GM23248 (cell line): ENCODE data around the gene DDI2. TPM values are rescaled to one million over a fixed set of nuclear protein-coding genes. Genes with fewer than 3 reads are reported as not detected.
A peak's percentile ranks its signal among the peaks of the same experiment; 100 is the strongest.
"Not testable (repeated sequence)": the region's sequence is repeated elsewhere in the genome, so short reads cannot be mapped to it uniquely, and the experiment has no call there.

Experiments used
- DNase-seq: peaks from one replicate; pipeline ENCODE4 v3.0.0-alpha.2; 2015
- H2AFZ ChIP-seq: fragments of 200-600 bp; sonication (generic); 2 replicates; pipeline ENCODE4 v1.6.1; 2016; ENCODE audit warnings: antibody characterized with exemption
- H3F3A ChIP-seq: fragments of 200-600 bp; sonication (generic); 2 replicates; pipeline ENCODE4 v1.6.1; 2016; ENCODE audit warnings: mild to moderate bottlenecking, antibody characterized with exemption, mixed run types; ENCODE audit not compliant: insufficient read depth
- H3K27ac ChIP-seq: fragments of 200-600 bp; sonication (generic); 2 replicates; pipeline ENCODE4 v1.5.1; 2016; ENCODE audit warnings: mild to moderate bottlenecking
- H3K27me3 ChIP-seq: fragments of 200-600 bp; sonication (generic); replicated peaks from 2 replicates; pipeline ENCODE4 v1.6.1; 2016; ENCODE audit warnings: mild to moderate bottlenecking; ENCODE audit not compliant: insufficient read depth
- H3K36me3 ChIP-seq: fragments of 200-600 bp; sonication (generic); 2 replicates; pipeline ENCODE4 v1.6.1; 2016; ENCODE audit warnings: low read depth, mild to moderate bottlenecking
- H3K4me1 ChIP-seq: fragments of 200-600 bp; sonication (generic); 2 replicates; pipeline ENCODE4 v1.6.1; 2016; ENCODE audit warnings: mild to moderate bottlenecking; ENCODE audit not compliant: insufficient read depth
- H3K4me2 ChIP-seq: fragments of 200-600 bp; sonication (generic); one replicate; pipeline ENCODE4 v1.6.1; 2016; ENCODE audit warnings: mild to moderate bottlenecking; ENCODE audit not compliant: unreplicated experiment
- H3K4me3 ChIP-seq: fragments of 200-600 bp; sonication (generic); 2 replicates; pipeline ENCODE4 v1.5.1; 2016; ENCODE audit warnings: mild to moderate bottlenecking
- H3K79me2 ChIP-seq: fragments of 200-600 bp; sonication (generic); 2 replicates; pipeline ENCODE4 v1.6.1; 2016; ENCODE audit warnings: mild to moderate bottlenecking; ENCODE audit not compliant: insufficient read depth
- H3K9ac ChIP-seq: fragments of 200-600 bp; sonication (generic); 2 replicates; pipeline ENCODE4 v1.6.1; 2016; ENCODE audit warnings: mild to moderate bottlenecking
- H3K9me2 ChIP-seq: fragments of 200-600 bp; sonication (generic); 2 replicates; pipeline ENCODE4 v1.6.1; 2016; ENCODE audit warnings: mixed run types, mild to moderate bottlenecking, moderate library complexity; ENCODE audit not compliant: insufficient read depth
- H3K9me3 ChIP-seq: fragments of 200-600 bp; sonication (generic); one replicate; pipeline ENCODE4 v1.6.1; 2017; ENCODE audit warnings: low read depth
- H4K20me1 ChIP-seq: fragments of 200-600 bp; sonication (generic); 2 replicates; pipeline ENCODE4 v1.6.0; 2016; ENCODE audit not compliant: insufficient read depth
- EZH2 ChIP-seq: fragments of 200-600 bp; sonication (generic); IDR thresholded peaks from 2 replicates; pipeline ENCODE4 v1.6.1; 2018; ENCODE audit warnings: antibody characterized with exemption, mild to moderate bottlenecking; ENCODE audit not compliant: insufficient read depth, poor library complexity, severe bottlenecking
- EZH2phosphoT487 ChIP-seq: fragments of 200-600 bp; sonication (generic); IDR thresholded peaks from 2 replicates; pipeline ENCODE4 v1.6.1; 2018; ENCODE audit warnings: antibody characterized with exemption, moderate library complexity, mild to moderate bottlenecking, low read depth; ENCODE audit not compliant: insufficient read depth
- WGBS, 2 experiments: methylation state at CpG; one replicate each; pipeline ENCODE4 v1.1.6; 2015 to 2017; ENCODE audit warnings: low lambda C conversion rate in 2 of 2, low coverage in 1 of 2; ENCODE audit errors: missing lambda C conversion rate in 2 of 2; 5-methylcytosine and 5-hydroxymethylcytosine counted together
- in situ Hi-C: fragments of 300-500 bp; cut with MboI; formaldehyde crosslinking; loops from 2 replicates; pipeline ENCODE4 v1.15.0; 2020
- polyA plus RNA-seq: library from polyadenylated mRNA; unstranded; fragments of >200 nt; fragmentation: Nextera tagmentation; extraction: Ambion mirVana; gene quantifications from 2 replicates; pipeline ENCODE4 v1.2.1, GENCODE V29; 2016
- total RNA-seq: library from RNA; depleted of rRNA; stranded (reverse); fragments of >200 nt; shearing (Covaris generic); gene quantifications from 2 replicates; pipeline ENCODE4 v1.2.3, GENCODE V29; 2014

The DDI2 gene
- total and polyA plus RNA-seq, 2 experiments from 2014 or later = 5.0 to 7.9 TPM

- TF ChIP-seq EZH2phosphoT487 (no peak), EZH2 (no peak)
- Histone ChIP-seq H2AFZ (no peak overlapping the region), H3K4me1 (peaks cover 18% of the 10 kb centered on the region), H4K20me1 (no peaks in the 10 kb centered on the region; the same call in 1 of the 2 replicates), H3F3A (no peaks in the 10 kb centered on the region), H3K9me3 (no peaks in the 10 kb centered on the region), H3K27ac (no peak overlapping the region), H3K36me3 (0 out of 2 replicates have a peak, but pooled peaks cover 3% of the 10 kb centered on the region), H3K4me3 (no peak overlapping the region), H3K9ac (no peak overlapping the region), H3K79me2 (peaks cover 100% of the 10 kb centered on the region), H3K4me2 (no peak overlapping the region), H3K27me3 (no peaks in the 10 kb centered on the region), H3K9me2 (no peaks in the 10 kb centered on the region)
- DNase-seq = no peak
- WGBS, 2 experiments = 45 to 50% methylated on average over 5 of the region's 5 CpGs
- in situ Hi-C loops = no loop called here
Observed at GRCh38 chr1:15693371-15693770, 76.1 kb downstream of the DDI2 start.

GRCh38 chr1:15696956-15697521 is 79.8 kb downstream of the DDI2 start:
- in situ Hi-C loops = no loop called here
- Histone ChIP-seq H3K27me3 (no peaks in the 10 kb centered on the region), H3K4me3 (no peak overlapping the region), H3K9me3 (no peaks in the 10 kb centered on the region), H3K27ac (no peak overlapping the region), H3K9ac (no peak overlapping the region; the same call in 1 of the 2 replicates), H3K4me2 (peak overlapping the region; percentile 18), H4K20me1 (no peaks in the 10 kb centered on the region), H3K79me2 (peaks cover 100% of the 10 kb centered on the region), H2AFZ (no peak overlapping the region), H3K36me3 (no peaks in the 10 kb centered on the region), H3K4me1 (peaks cover 13% of the 10 kb centered on the region), H3K9me2 (no peaks in the 10 kb centered on the region), H3F3A (peaks cover 1% of the 10 kb centered on the region; the same call in 1 of the 2 replicates)
- WGBS, 2 experiments = 27 to 31% methylated on average over 9 to 10 of the region's 10 CpGs
- no peak for DNase-seq
- TF ChIP-seq EZH2 (no peak), EZH2phosphoT487 (no peak)

- no peaks in the 10 kb centered on the region for H3K9me2 ChIP-seq
- peaks cover 13% of the 10 kb centered on the region for H3K4me1 ChIP-seq
- no peak overlapping the region for H2AFZ ChIP-seq
- no peak overlapping the region for H3K4me3 ChIP-seq
- H3K9ac ChIP-seq = no peak overlapping the region
- no peak overlapping the region for H3K27ac ChIP-seq
- no peaks in the 10 kb centered on the region for H3K9me3 ChIP-seq
- DNase-seq = no peak
- peaks cover 99% of the 10 kb centered on the region for H3K79me2 ChIP-seq
- no peaks in the 10 kb centered on the region for H3K27me3 ChIP-seq
- no peaks in the 10 kb centered on the region for H3K36me3 ChIP-seq
- 93 to 100% methylated on average over 2 of the region's 2 CpGs for WGBS, 2 experiments
- TF ChIP-seq EZH2 (no peak), EZH2phosphoT487 (no peak)
- H3F3A ChIP-seq = peaks cover 13% of the 10 kb centered on the region
- in situ Hi-C loops = no loop called here
- H3K4me2 ChIP-seq = no peak overlapping the region
- H4K20me1 ChIP-seq = no peaks in the 10 kb centered on the region
Observed at GRCh38 chr1:15698201-15698600, 80.9 kb downstream of the DDI2 start.

GRCh38 chr1:15699321-15699720 is 82.1 kb downstream of the DDI2 start:
- H4K20me1 ChIP-seq, H3K9me3 ChIP-seq, H3K27me3 ChIP-seq, in situ Hi-C loops, H3K36me3 ChIP-seq, H3K9ac ChIP-seq, H3K4me3 ChIP-seq, DNase-seq, H3K27ac ChIP-seq, H3K9me2 ChIP-seq, H2AFZ ChIP-seq, H3K4me2 ChIP-seq: not testable (repeated sequence)
- Histone ChIP-seq H3F3A (peaks cover 21% of the 10 kb centered on the region), H3K79me2 (peaks cover 90% of the 10 kb centered on the region), H3K4me1 (peaks cover 22% of the 10 kb centered on the region)
- 96 to 97% methylated on average over 4 of the region's 4 CpGs for WGBS, 2 experiments

GRCh38 chr1:15700508-15700907 is 83.2 kb downstream of the DDI2 start:
- in situ Hi-C loops = no loop called here
- Histone ChIP-seq H3K9me3 (no peaks in the 10 kb centered on the region), H3K4me3 (no peak overlapping the region), H3F3A (peaks cover 26% of the 10 kb centered on the region), H3K27me3 (no peaks in the 10 kb centered on the region), H3K4me2 (no peak overlapping the region), H4K20me1 (no peaks in the 10 kb centered on the region), H3K36me3 (no peaks in the 10 kb centered on the region), H3K9ac (no peak overlapping the region), H3K9me2 (no peaks in the 10 kb centered on the region), H3K79me2 (peaks cover 90% of the 10 kb centered on the region), H2AFZ (no peak overlapping the region), H3K27ac (no peak overlapping the region), H3K4me1 (peaks cover 32% of the 10 kb centered on the region)
- whole genome bisulfite sequencing, 2 experiments = 64 to 70% methylated on average over 6 of the region's 6 CpGs
- no peak for DNase-seq
- TF ChIP-seq EZH2 = no peak
- TF ChIP-seq EZH2phosphoT487 = no peak
